GM10266 (cell line): ENCODE results near the gene SCAF1.

Experiments used
- DNase-seq: peaks from one replicate; pipeline ENCODE4 v3.0.0; 2012; ENCODE audit errors: extremely low spot score
- CTCF ChIP-seq: IDR thresholded peaks from 2 replicates; pipeline ENCODE4 v1.5.1; 2012; ENCODE audit warnings: mild to moderate bottlenecking, low read depth; ENCODE audit not compliant: control insufficient read depth, insufficient read depth; ENCODE audit errors: missing control alignments

The SCAF1 gene

GRCh38 chr19:49664171-49665035, 22.4 kb downstream of the SCAF1 start:
- no peak for TF ChIP-seq CTCF
- peak; percentile 91 for DNase-seq

GRCh38 chr19:49665036-49665350, 23.0 kb downstream of the SCAF1 start:
- DNase-seq: no peak
- TF ChIP-seq CTCF: no peak

- TF ChIP-seq CTCF: no peak
- DNase-seq: peak; percentile 99
These were observed 23.5 kb downstream of the SCAF1 start, which contains the start of the genes BCL2L12 and IRF3 for GRCh38 chr19:49665351-49666119. TSS of gene BCL2L12 (plus strand) at chr19:49665933. CDS start at chr19:49666693, 760 bp downstream. TSS of gene IRF3 (minus strand) at chr19:49665857. CDS start at chr19:49664838, 1,019 bp downstream.

- no peak for TF ChIP-seq CTCF
- DNase-seq: no peak
These were observed 24.1 kb downstream of the SCAF1 start for GRCh38 chr19:49666120-49666444.

GRCh38 chr19:49667473-49667872, 25.5 kb downstream of the SCAF1 start:
- TF ChIP-seq CTCF: no peak
- no peak for DNase-seq

- no peak for DNase-seq
- TF ChIP-seq CTCF: no peak
These were observed 27.5 kb downstream of the SCAF1 start for GRCh38 chr19:49669516-49669915.
